Measurements from ENCODE around the gene ARHGEF12.
A peak's percentile ranks its signal among the peaks of the same experiment; 100 is the strongest.

Gene ARHGEF12

DNA sequence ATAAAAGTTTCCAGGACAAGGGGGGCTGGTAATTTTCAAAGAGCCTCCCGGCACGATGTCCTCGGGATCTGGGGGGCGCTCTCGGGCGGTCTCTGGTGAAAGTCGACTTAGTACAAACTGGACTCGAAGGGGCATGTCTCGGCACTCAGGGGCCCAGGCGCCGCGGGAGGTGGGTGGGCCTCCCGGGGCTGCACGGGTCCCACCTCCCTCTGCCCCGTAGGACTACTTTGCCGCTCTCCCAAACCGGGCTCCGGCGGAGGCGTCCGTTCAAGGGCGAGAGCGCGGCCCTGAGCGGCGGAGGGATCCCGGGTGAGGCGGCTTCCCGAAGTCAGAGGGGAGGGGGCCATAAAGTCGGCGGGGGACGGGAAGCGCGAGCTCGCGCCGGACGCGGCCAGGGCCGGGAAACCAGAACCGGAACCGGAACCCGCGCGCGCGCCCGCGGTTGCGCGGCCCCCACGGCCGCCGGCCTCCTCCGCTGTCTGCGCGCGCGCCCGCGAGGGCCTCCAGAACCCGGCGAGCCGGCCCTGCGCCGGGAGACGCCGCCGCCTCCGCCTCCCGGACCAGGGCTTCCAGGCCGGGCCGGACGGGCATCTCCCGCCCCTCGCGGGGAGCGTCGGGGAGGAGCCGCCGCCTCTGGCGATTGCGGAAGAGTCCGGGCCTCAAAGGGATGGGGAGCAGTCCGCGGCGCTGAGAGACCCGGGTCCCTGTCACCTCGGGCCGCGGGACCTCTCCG lies at the start of gene ARHGEF12:
Gene ARHGEF12, plus strand, starts transcription at position 506 of the 733 bp plus-strand sequence. CDS start 831 bp downstream, outside the sequence.
- H3K27me3 ChIP-seq (ENCODE audit: control insufficient read depth, insufficient read depth, low read length) = no peaks in the 10 kb centered on the region
- no peaks in the 10 kb centered on the region for H3K9me3 ChIP-seq (ENCODE audit: control insufficient read depth, low read length)
- H3K4me3 ChIP-seq (ENCODE audit: low read length) = peak within 1 kb of the TSS; percentile 97
- peaks cover 27% of the 10 kb centered on the region for H3K4me1 ChIP-seq (ENCODE audit: control insufficient read depth, insufficient read depth, low read length)
- H3K36me3 ChIP-seq (ENCODE audit: control insufficient read depth, insufficient read depth, low read length) = no peaks in the 10 kb centered on the region
- peak within 1 kb of the TSS; percentile 89 for H3K9ac ChIP-seq (ENCODE audit: low read length)

GRCh38 chr11:120288021-120288420 lies 48.2 kb upstream of the ARHGEF12 start:
- Histone ChIP-seq H3K36me3 (ENCODE audit: control insufficient read depth, insufficient read depth, low read length) (no peaks in the 10 kb centered on the region), H3K9ac (ENCODE audit: low read length) (no peak overlapping the region), H3K4me3 (ENCODE audit: low read length) (no peak overlapping the region), H3K27me3 (ENCODE audit: control insufficient read depth, insufficient read depth, low read length) (no peaks in the 10 kb centered on the region), H3K9me3 (ENCODE audit: control insufficient read depth, low read length) (no peaks in the 10 kb centered on the region), H3K4me1 (ENCODE audit: control insufficient read depth, insufficient read depth, low read length) (peaks cover 8% of the 10 kb centered on the region)

GRCh38 chr11:120289426-120289825 lies 46.8 kb upstream of the ARHGEF12 start:
- H3K9ac ChIP-seq (ENCODE audit: low read length) = no peak overlapping the region
- no peaks in the 10 kb centered on the region for H3K27me3 ChIP-seq (ENCODE audit: control insufficient read depth, insufficient read depth, low read length)
- H3K4me3 ChIP-seq (ENCODE audit: low read length) = no peak overlapping the region
- H3K36me3 ChIP-seq (ENCODE audit: control insufficient read depth, insufficient read depth, low read length) = no peaks in the 10 kb centered on the region
- H3K9me3 ChIP-seq (ENCODE audit: control insufficient read depth, low read length) = no peaks in the 10 kb centered on the region
- peaks cover 8% of the 10 kb centered on the region for H3K4me1 ChIP-seq (ENCODE audit: control insufficient read depth, insufficient read depth, low read length)

- H3K4me3 ChIP-seq (ENCODE audit: low read length) = no peak overlapping the region
- H3K36me3 ChIP-seq (ENCODE audit: control insufficient read depth, insufficient read depth, low read length) = no peaks in the 10 kb centered on the region
- peaks cover 8% of the 10 kb centered on the region for H3K4me1 ChIP-seq (ENCODE audit: control insufficient read depth, insufficient read depth, low read length)
- peaks cover 3% of the 10 kb centered on the region for H3K27me3 ChIP-seq (ENCODE audit: control insufficient read depth, insufficient read depth, low read length)
- H3K9ac ChIP-seq (ENCODE audit: low read length) = no peak overlapping the region
- H3K9me3 ChIP-seq (ENCODE audit: control insufficient read depth, low read length) = no peaks in the 10 kb centered on the region
These were observed 45.3 kb upstream of the ARHGEF12 start for GRCh38 chr11:120290956-120291355.

DNA sequence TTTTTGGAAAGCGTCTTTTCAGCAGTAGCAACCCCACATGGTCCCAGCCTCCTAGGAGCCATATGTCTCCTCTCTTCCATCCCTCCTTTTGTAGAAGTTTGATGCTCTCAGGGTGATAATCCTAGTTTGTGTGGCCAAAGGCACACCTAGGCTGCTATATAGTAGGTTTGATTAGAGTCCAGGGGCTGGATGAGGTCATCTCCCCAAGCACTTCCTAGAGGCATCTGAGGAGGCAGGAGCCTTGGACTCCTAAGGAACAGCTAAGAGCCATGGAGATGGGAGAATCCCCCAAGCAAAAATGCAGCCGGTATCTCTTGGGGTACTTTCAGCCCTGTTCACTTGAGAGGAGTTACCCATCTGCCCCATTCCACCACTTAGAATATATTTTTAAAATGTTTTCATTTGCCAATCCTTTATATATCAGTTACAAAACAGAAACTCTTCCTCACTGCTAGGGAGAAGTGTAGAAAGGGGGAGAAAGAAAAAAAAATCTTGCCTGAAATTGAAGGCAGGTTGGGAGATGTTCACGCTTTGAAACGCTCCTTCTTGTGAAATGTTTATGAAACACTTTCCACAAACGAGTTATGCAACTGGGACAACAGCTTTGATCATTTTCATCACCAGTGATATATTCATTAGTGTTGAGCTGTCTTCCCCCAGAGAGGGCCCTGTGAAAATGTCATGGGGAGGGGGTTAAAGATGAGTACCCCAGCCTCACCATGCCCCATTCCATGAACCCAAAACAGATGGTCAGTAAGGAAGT lies 43.0 kb upstream of the ARHGEF12 start:
- peaks cover 8% of the 10 kb centered on the region for H3K4me1 ChIP-seq (ENCODE audit: control insufficient read depth, insufficient read depth, low read length)
- no peaks in the 10 kb centered on the region for H3K36me3 ChIP-seq (ENCODE audit: control insufficient read depth, insufficient read depth, low read length)
- no peak overlapping the region for H3K9ac ChIP-seq (ENCODE audit: low read length)
- no peaks in the 10 kb centered on the region for H3K9me3 ChIP-seq (ENCODE audit: control insufficient read depth, low read length)
- peaks cover 3% of the 10 kb centered on the region for H3K27me3 ChIP-seq (ENCODE audit: control insufficient read depth, insufficient read depth, low read length)
- H3K4me3 ChIP-seq (ENCODE audit: low read length) = no peak overlapping the region

DNA sequence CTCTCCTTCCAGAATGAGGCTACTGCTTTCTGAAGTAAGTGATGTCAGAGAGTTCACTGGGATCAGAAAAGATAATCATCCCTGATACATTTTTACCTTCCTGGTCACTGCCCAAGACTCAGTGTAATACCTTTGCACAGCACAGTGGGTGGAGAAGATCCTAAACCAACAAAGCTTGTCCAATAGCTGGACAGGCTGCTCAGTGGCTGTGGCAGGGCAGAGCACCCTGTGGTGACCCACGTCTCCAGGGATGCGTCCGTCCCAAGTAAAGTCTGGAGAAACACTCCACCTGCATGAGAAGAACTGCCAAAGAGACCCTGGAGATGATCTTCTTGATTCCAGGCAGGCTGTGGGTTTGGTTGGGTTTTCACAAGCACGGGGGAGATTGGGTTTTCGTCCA lies 42.1 kb upstream of the ARHGEF12 start:
- no peaks in the 10 kb centered on the region for H3K36me3 ChIP-seq (ENCODE audit: control insufficient read depth, insufficient read depth, low read length)
- no peak overlapping the region for H3K9ac ChIP-seq (ENCODE audit: low read length)
- H3K4me1 ChIP-seq (ENCODE audit: control insufficient read depth, insufficient read depth, low read length) = peaks cover 8% of the 10 kb centered on the region
- H3K4me3 ChIP-seq (ENCODE audit: low read length) = no peak overlapping the region
- H3K27me3 ChIP-seq (ENCODE audit: control insufficient read depth, insufficient read depth, low read length) = peaks cover 3% of the 10 kb centered on the region
- no peaks in the 10 kb centered on the region for H3K9me3 ChIP-seq (ENCODE audit: control insufficient read depth, low read length)

DNA sequence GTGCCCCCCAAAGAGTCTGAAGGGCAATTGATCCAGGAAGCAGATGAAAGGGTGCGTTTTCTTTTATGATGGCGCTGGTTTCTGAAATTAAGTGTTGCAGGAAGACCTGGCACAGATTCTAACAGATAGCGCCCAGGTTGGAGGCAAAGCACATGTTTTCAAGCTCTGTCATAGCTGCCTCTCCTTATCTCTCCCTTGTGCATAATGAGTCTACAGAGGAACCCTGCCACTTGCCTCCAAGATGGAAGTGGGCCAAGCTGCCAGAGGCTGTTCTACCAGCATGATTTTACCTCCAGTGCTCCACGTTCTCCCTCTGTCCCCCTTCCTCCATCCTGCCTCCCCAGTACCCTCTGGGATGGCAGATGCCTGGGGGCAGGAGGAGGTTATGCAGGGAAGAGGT lies 41.1 kb upstream of the ARHGEF12 start:
- no peak overlapping the region for H3K9ac ChIP-seq (ENCODE audit: low read length)
- H3K27me3 ChIP-seq (ENCODE audit: control insufficient read depth, insufficient read depth, low read length) = peaks cover 3% of the 10 kb centered on the region
- no peaks in the 10 kb centered on the region for H3K36me3 ChIP-seq (ENCODE audit: control insufficient read depth, insufficient read depth, low read length)
- no peaks in the 10 kb centered on the region for H3K9me3 ChIP-seq (ENCODE audit: control insufficient read depth, low read length)
- peaks cover 12% of the 10 kb centered on the region for H3K4me1 ChIP-seq (ENCODE audit: control insufficient read depth, insufficient read depth, low read length)
- H3K4me3 ChIP-seq (ENCODE audit: low read length) = no peak overlapping the region

- peaks cover 9% of the 10 kb centered on the region for H3K4me1 ChIP-seq (ENCODE audit: control insufficient read depth, insufficient read depth, low read length)
- H3K36me3 ChIP-seq (ENCODE audit: control insufficient read depth, insufficient read depth, low read length) = no peaks in the 10 kb centered on the region
- H3K9me3 ChIP-seq (ENCODE audit: control insufficient read depth, low read length) = no peaks in the 10 kb centered on the region
- H3K9ac ChIP-seq (ENCODE audit: low read length) = no peak overlapping the region
- H3K4me3 ChIP-seq (ENCODE audit: low read length) = no peak overlapping the region
- H3K27me3 ChIP-seq (ENCODE audit: control insufficient read depth, insufficient read depth, low read length) = peaks cover 3% of the 10 kb centered on the region
These were observed 39.7 kb upstream of the ARHGEF12 start for GRCh38 chr11:120296554-120296953.

DNA sequence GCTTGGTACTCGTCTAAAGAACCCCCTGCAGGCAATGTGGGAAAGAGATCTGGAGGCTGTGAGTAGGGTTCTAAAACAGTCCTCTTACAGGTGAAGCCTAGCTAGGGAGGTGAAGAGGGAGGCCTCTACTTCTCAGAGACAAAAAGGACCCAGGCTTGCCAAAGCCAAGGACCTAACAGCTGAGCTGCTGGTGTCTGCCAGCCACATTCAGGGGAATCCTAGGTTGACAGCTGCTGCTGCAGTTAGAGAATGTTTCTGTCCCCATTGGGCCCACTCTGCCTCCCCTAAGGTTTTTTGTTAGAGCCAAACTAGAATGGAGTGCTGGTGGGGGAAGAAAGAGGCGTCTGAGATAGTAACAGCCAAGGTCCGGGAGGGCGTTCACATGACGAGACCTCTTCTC lies 37.8 kb upstream of the ARHGEF12 start:
- no peak overlapping the region for H3K4me3 ChIP-seq (ENCODE audit: low read length)
- H3K9ac ChIP-seq (ENCODE audit: low read length) = no peak overlapping the region
- no peaks in the 10 kb centered on the region for H3K9me3 ChIP-seq (ENCODE audit: control insufficient read depth, low read length)
- H3K27me3 ChIP-seq (ENCODE audit: control insufficient read depth, insufficient read depth, low read length) = peaks cover 3% of the 10 kb centered on the region
- H3K4me1 ChIP-seq (ENCODE audit: control insufficient read depth, insufficient read depth, low read length) = peaks cover 27% of the 10 kb centered on the region
- H3K36me3 ChIP-seq (ENCODE audit: control insufficient read depth, insufficient read depth, low read length) = no peaks in the 10 kb centered on the region

DNA sequence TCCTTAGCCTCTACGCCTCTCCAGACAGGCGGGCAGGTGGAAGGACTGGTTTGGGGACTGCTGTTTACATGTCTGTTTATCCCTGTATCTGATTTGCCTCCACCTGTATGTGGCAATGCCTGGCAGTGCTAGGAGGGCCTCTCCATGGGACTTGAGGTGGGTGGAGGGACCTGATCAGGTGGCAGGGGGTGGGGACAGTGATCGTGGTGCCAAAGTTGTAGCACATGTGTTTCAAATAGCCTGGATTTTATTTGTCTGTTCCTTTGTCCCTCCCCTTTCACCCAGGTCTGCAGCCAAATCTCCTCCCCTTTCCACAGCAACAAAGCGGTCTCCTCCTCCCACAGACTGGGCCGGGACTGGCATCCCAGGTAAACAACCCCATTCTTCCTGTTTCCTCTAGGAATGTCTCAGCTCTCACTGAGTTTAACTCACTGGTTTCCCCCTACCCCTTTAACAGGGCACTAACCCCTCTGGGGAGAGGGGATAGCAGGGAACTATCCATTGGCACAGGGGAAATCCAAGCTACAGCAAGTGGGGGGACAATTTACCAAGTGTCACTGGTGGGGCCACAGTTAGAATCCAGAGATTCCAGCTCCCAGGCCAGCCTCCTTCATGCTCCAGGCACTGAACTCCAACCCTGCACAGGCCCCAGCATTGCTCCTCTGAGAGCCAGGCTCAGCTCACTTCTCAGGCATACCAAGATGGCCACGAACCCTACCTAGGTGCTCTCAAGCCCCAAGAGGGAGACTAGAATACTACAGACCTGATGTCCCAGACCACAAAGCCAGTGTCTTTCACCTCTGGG lies 34.0 kb upstream of the ARHGEF12 start:
- no peaks in the 10 kb centered on the region for H3K9me3 ChIP-seq (ENCODE audit: control insufficient read depth, low read length)
- H3K4me1 ChIP-seq (ENCODE audit: control insufficient read depth, insufficient read depth, low read length) = peaks cover 62% of the 10 kb centered on the region
- no peaks in the 10 kb centered on the region for H3K27me3 ChIP-seq (ENCODE audit: control insufficient read depth, insufficient read depth, low read length)
- peak overlapping the region; percentile 64 for H3K9ac ChIP-seq (ENCODE audit: low read length)
- H3K36me3 ChIP-seq (ENCODE audit: control insufficient read depth, insufficient read depth, low read length) = no peaks in the 10 kb centered on the region
- H3K4me3 ChIP-seq (ENCODE audit: low read length) = peak overlapping the region; percentile 1

DNA sequence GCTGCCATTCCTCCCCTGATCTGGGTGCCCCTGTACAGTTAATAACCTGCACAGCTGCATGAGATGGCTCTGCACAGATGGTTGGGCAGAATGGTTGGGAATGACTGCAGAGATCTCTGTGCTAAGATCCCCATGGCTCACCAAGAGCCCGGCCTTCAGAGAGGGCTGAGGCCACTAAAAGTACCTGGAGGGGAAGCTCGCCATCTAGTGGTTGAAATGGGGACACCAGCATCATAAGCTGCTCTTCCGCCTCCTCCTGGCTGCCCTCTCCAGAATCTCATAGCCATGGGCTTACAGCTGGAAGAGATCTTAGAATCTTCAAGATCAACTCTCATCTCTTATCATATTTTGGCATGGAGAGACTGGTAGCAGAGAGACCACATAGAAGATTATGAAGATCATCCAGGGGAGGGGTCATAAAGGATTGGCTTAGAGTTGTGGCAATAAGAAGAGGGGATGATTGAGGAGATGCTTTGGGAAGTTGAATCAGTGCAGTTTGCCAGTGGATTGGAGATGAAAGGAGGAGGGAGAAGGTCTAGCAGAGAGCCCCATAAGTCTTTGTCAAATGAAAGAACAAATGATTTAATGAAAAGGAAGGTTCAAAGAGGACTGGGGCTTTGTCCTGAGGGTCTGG lies 33.1 kb upstream of the ARHGEF12 start:
- Histone ChIP-seq H3K36me3 (ENCODE audit: control insufficient read depth, insufficient read depth, low read length) (no peaks in the 10 kb centered on the region), H3K9ac (ENCODE audit: low read length) (no peak overlapping the region), H3K9me3 (ENCODE audit: control insufficient read depth, low read length) (no peaks in the 10 kb centered on the region), H3K4me1 (ENCODE audit: control insufficient read depth, insufficient read depth, low read length) (peaks cover 62% of the 10 kb centered on the region), H3K4me3 (ENCODE audit: low read length) (peak overlapping the region; percentile 1), H3K27me3 (ENCODE audit: control insufficient read depth, insufficient read depth, low read length) (no peaks in the 10 kb centered on the region)

Data from mucosa of stomach (tissue), 1 donor.